Epithelial cell of proximal tubule (primary cell): ENCODE data around the gene ZDHHC14. TPM values are rescaled to one million over a fixed set of nuclear protein-coding genes. Genes with fewer than 3 reads are reported as not detected.

Source experiments
- DNase-seq: peaks from one replicate; pipeline ENCODE4 v3.0.0-alpha.2; 2011; ENCODE audit warnings: low read depth
- H3K4me3 ChIP-seq: 2 replicates; pipeline ENCODE4 v1.5.1; 2011; ENCODE audit warnings: low read depth, mild to moderate bottlenecking, low read length
- total RNA-seq: library from RNA; depleted of rRNA; stranded (reverse); fragments of >200 nt; gene quantifications from 2 replicates; pipeline ENCODE4 v1.2.3, GENCODE V29; 2015
- TF ChIP-seq, protein P1 (sequence below): conservative IDR thresholded peaks from 2 replicates; pipeline ENCODE4 v1.5.1; 2012; ENCODE audit warnings: low read depth, mild to moderate bottlenecking, low read length

Gene ZDHHC14
- total RNA-seq, 1 donor from 2014 or later = 21.4 TPM

- TF ChIP-seq, protein P1, sequence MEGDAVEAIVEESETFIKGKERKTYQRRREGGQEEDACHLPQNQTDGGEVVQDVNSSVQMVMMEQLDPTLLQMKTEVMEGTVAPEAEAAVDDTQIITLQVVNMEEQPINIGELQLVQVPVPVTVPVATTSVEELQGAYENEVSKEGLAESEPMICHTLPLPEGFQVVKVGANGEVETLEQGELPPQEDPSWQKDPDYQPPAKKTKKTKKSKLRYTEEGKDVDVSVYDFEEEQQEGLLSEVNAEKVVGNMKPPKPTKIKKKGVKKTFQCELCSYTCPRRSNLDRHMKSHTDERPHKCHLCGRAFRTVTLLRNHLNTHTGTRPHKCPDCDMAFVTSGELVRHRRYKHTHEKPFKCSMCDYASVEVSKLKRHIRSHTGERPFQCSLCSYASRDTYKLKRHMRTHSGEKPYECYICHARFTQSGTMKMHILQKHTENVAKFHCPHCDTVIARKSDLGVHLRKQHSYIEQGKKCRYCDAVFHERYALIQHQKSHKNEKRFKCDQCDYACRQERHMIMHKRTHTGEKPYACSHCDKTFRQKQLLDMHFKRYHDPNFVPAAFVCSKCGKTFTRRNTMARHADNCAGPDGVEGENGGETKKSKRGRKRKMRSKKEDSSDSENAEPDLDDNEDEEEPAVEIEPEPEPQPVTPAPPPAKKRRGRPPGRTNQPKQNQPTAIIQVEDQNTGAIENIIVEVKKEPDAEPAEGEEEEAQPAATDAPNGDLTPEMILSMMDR = no peak
- H3K4me3 ChIP-seq = no peak overlapping the region
- DNase-seq = no peak
Observed at GRCh38 chr6:157551041-157551832, 170.2 kb downstream of the ZDHHC14 start.

DNA sequence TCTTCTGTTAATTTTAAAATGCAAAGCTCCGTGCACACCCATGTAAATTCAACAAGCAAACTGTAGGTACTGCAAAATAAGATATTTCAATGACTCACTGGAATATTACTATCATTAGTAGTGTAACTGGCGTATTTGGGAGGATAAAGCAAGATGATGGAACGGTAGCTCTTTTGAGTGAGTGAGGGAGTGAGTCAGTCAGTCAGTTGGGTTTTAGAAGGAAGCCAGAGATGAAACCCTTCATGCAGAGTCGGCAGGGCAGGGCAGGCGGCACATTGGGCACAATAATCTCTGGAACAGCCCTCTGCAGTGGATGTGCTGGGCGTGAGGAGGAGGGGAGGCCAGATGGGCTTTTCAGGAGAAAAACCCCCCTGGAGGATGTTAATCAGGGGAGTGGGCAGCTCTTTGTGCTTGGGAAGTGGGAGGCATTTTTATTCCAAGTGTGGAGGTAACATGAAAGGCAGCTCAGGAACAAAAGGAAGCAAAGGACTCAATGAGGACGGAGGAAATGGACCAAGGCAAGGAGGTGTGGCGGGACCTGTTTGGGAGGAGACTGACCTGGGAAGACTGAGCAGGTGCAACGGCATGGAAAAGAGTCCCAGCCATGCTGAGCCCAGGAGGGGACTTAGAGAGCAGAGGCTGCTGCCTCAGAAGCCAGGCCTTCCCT lies 171.2 kb downstream of the ZDHHC14 start:
- no peak for DNase-seq
- H3K4me3 ChIP-seq = no peak overlapping the region
- TF ChIP-seq, protein P1 = no peak

- DNase-seq = no peak
- no peak overlapping the region for H3K4me3 ChIP-seq
- TF ChIP-seq, protein P1 = no peak
Observed at GRCh38 chr6:157552820-157553485, 172.0 kb downstream of the ZDHHC14 start.

DNA sequence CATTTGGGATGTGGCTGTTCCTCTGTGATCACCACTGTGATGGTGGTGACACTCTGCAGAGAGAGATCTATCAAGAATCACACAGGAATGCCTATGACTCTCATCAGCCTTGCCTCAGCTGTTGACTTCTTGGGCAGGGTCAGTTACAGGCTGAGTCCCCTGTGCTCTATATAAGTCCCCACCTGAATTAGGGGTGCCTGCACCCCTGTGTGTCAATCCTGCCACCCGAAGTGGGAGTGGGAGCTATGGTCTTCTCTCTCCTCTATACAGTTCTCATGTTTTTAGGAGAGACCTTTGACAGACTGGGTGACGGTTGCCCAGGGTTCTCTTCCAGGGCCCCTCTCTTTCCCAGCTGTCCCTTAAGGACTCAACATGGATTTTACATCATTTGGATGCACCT lies 173.8 kb downstream of the ZDHHC14 start:
- TF ChIP-seq, protein P1 = no peak
- no peak overlapping the region for H3K4me3 ChIP-seq
- DNase-seq = no peak

DNA sequence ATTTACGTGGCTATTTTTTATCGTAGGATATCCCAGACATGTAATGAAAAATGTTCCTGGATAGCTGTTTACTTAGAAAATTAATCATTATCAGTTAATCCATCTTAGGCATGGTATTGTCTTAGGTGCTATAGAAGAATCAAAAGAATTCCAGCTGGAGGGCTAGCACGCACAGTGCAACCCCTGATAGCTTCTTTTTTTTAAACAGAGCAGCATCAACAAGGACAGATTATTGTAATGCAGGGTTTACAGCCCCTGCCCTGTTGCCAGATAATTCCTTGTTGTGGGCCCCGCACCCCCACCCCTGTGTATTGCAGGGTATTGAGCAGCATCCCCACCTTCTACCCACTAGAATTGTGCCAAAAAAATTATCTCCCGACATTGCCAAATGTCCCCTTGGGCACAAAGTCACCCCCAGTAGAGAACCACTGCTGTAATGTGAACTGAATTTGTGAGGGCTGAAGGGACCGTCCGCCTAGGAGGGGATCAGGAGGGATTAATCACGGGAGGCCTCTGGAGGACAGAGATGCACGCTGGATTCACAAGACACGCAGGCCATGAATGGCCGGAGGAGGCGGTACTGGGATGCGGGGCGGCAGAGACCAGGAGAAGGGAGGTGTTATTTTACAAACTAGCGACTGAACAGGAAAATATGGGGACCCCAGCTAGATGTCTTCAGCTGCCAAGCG lies 174.6 kb downstream of the ZDHHC14 start:
- no peak for DNase-seq
- no peak overlapping the region for H3K4me3 ChIP-seq

DNA sequence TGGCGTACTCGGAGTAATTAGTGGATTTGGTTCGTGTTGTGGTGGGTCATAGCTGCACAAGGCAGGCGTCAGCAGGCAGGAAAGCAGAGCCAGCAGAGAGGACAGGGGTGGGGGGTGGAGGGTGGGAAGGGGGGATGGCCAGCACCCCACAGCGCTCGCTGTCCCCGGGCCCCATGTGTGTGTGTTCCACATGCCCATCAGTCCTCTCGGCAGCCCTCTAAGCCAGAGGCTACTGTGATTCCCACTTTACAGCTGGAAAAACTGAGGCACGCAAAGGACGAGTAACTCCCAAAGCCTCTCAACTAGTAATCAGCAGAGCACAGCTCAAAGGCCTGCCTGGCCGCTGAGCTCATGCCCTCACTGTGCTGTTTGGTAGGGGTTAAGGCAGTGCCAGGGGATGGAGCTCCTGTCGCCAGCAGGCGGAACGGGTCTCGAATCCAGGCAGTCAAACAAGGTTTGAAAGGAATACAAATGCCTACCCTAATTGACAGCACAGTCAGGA lies 175.2 kb downstream of the ZDHHC14 start:
- H3K4me3 ChIP-seq = no peak overlapping the region
- DNase-seq = no peak
- TF ChIP-seq, protein P1 = no peak

More for the DNA sequence above, 174.6 kb downstream of the ZDHHC14 start:
- TF ChIP-seq, protein P1 = no peak
